Ishikawa (cell line): ENCODE results near the gene EGFLAM.

Experiments used
- EP300 ChIP-seq: IDR thresholded peaks from 2 replicates; pipeline ENCODE4 v1.6.1; 2012; ENCODE audit warnings: borderline replicate concordance
- FOXM1 ChIP-seq: IDR thresholded peaks from 2 replicates; pipeline ENCODE4 v1.6.1; 2012; ENCODE audit warnings: low read depth, borderline replicate concordance
- NFIC ChIP-seq: IDR thresholded peaks from 2 replicates; pipeline ENCODE4 v1.6.1; 2012
- TF ChIP-seq, protein P1 (sequence below): IDR thresholded peaks from 2 replicates; pipeline ENCODE4 v1.6.1; 2012; ENCODE audit warnings: low read depth, mild to moderate bottlenecking

DNA sequence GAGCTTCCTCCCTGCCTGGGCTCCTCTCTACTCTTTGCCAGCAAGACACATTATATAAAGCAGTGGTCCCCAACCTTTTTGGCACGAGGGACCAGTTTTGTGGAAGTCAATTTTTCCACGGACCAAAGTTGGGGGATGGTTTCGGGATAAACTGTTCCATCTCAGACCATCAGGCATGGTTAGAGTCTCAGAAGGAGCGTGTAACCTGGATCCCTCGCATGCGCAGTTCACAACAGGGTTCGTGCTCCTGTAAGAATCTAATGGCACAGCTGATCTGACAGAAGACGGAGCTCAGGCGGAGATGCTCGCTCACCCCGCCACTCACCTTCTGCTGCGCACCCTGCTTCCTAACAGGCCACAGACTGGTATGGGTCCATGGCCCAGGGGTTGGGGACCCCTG lies 155.3 kb downstream of the EGFLAM start:
- TF ChIP-seq, protein P1, sequence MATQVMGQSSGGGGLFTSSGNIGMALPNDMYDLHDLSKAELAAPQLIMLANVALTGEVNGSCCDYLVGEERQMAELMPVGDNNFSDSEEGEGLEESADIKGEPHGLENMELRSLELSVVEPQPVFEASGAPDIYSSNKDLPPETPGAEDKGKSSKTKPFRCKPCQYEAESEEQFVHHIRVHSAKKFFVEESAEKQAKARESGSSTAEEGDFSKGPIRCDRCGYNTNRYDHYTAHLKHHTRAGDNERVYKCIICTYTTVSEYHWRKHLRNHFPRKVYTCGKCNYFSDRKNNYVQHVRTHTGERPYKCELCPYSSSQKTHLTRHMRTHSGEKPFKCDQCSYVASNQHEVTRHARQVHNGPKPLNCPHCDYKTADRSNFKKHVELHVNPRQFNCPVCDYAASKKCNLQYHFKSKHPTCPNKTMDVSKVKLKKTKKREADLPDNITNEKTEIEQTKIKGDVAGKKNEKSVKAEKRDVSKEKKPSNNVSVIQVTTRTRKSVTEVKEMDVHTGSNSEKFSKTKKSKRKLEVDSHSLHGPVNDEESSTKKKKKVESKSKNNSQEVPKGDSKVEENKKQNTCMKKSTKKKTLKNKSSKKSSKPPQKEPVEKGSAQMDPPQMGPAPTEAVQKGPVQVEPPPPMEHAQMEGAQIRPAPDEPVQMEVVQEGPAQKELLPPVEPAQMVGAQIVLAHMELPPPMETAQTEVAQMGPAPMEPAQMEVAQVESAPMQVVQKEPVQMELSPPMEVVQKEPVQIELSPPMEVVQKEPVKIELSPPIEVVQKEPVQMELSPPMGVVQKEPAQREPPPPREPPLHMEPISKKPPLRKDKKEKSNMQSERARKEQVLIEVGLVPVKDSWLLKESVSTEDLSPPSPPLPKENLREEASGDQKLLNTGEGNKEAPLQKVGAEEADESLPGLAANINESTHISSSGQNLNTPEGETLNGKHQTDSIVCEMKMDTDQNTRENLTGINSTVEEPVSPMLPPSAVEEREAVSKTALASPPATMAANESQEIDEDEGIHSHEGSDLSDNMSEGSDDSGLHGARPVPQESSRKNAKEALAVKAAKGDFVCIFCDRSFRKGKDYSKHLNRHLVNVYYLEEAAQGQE, result no peak
- no peak for TF ChIP-seq EP300
- no peak for TF ChIP-seq NFIC
- TF ChIP-seq FOXM1, result no peak
